LNCAP (cell line): ENCODE results near the gene VWDE.

ENCODE experiments used
- TF ChIP-seq, protein P1 (sequence below): fragments of 450-650 bp; IDR thresholded peaks from 2 replicates; pipeline ENCODE4 v1.5.1; 2017; ENCODE audit warnings: mild to moderate bottlenecking

VWDE gene

DNA sequence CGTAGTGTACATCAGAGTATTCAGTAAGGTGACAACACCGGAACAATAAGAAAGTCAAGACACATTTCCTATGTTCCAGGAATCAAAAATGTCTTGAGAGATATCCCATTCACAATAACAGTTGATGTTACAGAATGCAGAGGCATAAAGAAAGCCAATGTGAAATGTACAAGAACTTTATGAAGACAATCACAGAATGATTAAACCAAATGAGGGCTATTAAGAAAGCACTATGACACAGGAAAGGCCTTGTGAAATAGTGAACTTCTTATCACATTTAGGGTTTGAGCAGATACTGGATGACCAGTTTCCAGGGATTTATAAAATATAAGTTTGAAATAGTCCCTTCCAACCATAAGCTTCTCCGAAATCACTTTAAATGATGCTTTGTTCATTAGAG, 52.7 kb downstream of the VWDE start:
- TF ChIP-seq, protein P1, sequence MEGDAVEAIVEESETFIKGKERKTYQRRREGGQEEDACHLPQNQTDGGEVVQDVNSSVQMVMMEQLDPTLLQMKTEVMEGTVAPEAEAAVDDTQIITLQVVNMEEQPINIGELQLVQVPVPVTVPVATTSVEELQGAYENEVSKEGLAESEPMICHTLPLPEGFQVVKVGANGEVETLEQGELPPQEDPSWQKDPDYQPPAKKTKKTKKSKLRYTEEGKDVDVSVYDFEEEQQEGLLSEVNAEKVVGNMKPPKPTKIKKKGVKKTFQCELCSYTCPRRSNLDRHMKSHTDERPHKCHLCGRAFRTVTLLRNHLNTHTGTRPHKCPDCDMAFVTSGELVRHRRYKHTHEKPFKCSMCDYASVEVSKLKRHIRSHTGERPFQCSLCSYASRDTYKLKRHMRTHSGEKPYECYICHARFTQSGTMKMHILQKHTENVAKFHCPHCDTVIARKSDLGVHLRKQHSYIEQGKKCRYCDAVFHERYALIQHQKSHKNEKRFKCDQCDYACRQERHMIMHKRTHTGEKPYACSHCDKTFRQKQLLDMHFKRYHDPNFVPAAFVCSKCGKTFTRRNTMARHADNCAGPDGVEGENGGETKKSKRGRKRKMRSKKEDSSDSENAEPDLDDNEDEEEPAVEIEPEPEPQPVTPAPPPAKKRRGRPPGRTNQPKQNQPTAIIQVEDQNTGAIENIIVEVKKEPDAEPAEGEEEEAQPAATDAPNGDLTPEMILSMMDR, result no peak

DNA sequence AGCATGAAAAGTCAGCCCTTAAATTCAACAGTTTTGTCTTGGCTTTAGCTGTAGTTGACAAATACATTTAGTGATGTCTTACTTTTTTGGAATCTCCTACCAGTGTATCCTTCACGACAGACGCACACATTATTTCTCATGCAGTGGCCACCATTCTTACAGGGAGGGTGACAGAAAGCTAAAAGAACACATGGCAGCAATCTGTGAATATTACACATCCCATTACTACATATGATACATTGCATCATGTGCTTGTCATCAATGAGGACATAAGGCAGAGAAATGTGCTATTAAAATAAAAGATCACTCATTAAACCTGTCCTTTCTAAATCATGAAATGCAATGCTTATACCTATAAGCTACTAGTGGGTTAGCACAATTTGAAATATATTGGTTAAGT, 66.6 kb downstream of the VWDE start:
- TF ChIP-seq, protein P1, result no peak

DNA sequence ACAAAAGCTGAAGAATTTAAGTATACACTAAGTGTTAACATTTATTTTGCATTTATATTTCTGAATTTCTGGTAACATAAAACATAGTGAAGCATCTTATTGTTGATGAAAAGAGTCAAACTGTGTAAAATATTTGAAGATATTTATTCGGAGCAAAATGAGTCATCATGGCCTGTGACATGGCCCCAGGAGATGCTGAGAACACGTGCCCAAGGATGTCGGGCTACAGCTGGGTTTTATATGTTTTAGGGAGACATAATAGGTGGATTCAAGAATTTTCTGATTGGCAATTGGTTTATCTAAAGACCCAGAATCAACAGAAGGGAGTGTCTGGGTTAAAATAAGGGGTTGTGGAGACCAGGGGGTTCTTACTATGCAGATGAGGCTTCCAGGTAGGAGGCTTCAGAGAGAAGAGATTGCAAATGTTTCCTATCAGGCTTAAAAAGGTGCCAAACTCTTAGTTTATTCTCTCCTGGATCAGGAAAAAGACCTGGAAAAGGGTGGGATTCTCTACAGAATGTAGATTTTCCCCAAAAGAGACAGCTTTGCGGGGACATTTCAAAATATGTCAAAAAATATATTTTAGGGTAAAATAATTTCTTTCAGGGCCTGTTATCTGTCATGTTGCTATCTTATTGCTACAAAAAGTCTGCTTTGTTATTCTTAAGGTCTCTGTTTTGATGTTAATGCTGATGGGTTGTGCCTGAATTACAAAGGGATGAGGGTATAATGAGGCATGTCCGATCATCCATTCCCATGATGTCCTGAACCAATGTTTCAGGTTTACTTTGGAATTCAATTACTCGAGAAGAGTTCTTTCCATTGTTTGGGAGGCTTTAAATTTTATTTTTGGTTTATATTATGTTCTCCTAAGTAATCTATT, 74.5 kb downstream of the VWDE start:
- TF ChIP-seq, protein P1, result no peak

DNA sequence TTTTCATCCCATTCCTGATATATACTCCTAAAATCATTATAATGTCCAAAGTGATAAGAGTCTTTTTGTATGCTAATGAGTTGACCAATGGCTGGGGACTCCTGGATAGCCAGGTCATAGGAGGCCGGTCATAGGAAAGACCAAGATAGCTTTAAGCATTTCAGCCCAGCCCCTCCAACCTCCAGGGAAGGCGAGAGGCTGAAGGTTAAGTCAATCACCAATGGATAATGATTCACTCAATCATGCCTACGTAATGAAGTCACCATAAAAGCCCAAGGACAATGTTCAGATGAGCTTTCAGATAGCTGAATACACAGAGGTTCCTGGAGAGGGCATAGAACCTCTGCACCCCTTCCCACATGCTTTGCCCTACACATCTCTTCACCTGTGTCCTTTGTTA, 75.7 kb downstream of the VWDE start:
- TF ChIP-seq, protein P1, result no peak

DNA sequence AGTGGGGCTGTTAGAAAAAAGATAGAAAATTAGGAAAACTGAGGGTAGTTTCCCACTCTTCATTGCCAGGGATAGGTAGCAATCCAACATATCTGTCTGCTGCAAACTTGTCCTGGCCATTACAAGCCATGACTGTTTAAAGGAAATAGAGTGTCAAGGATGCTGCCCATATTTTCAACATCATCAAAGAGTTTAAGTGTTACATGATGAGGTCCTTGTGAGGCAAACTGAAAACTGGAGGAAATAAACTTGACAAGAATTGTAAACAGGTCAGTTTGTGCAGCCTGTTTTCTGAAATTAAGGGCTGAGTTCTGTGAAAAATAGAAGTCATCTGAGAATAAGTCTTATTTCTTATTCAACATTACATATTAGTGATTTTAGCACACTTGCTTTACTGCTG, 78.0 kb downstream of the VWDE start:
- TF ChIP-seq, protein P1, result no peak

DNA sequence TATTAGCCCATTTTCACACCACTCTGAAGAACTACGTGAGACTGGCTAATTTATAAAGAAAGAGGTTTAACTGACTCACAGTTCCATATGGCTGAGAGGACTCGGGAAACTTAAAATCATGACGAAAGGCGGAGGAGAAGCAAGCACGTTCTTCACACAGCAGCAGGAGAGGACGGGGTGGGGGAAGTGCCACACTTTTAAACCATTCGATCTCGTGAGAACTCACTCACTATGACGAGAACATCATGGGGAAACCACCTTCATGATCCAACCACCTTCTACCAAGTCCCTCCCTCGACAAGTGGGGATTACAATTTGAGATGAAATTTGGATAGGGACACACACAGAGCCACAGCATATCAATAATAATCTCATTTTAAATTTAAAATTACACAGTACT, 80.2 kb downstream of the VWDE start:
- TF ChIP-seq, protein P1, result no peak

DNA sequence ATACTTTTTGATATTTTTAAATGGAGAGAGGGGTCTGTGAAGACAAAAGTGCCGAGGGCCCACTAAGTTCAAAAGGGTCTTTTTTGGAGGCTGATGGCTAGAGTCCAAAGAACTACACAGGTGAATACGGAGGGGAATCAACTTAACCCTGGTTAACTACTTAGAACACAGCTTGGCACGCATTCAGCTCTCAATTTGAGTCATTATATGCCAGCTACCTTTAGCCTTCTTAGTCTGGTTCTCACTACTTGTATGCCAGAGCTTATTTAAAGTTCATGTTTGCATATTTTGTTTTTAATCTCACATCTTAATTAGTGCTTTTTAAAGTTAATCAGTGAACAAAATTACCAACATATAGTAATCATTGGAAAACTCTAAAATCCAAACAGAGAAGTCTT, 80.8 kb downstream of the VWDE start:
- TF ChIP-seq, protein P1, result no peak
